ENCODE data around the gene SH2D4B. TPM values are rescaled to one million over a fixed set of nuclear protein-coding genes. Genes with fewer than 3 reads are reported as not detected.
"Not testable (repeated sequence)": the region's sequence is repeated elsewhere in the genome, so short reads cannot be mapped to it uniquely, and the experiment has no call there.

SH2D4B gene
- total and polyA plus RNA-seq, 2 of the 13 experiments (the other 11 are each of a cell fraction or from before 2014, with no cell fraction given) = not detected

GRCh38 chr10:80543319-80543672, 5.6 kb downstream of the SH2D4B start:
- H3K4me2 ChIP-seq (ENCODE audit: low read depth, low read length); H3K9me3 ChIP-seq (ENCODE audit: low read length); ATAC-seq; H2AFZ ChIP-seq (ENCODE audit: low read length); POLR2A ChIA-PET; H3K4me3 ChIP-seq (replicated peaks in 1 of 3; ENCODE audit: insufficient read depth in 1 of 3, low read depth in 2 of 3, low read length in 3 of 3); H4K20me1 ChIP-seq (ENCODE audit: insufficient read depth, low read length); H3K9ac ChIP-seq (ENCODE audit: insufficient read depth, low read depth, low read length); intact Hi-C loops (cut with micrococcal nuclease; ENCODE audit: unreplicated experiment); CTCF ChIA-PET (ENCODE audit: low intra/inter-chr PET ratio, low total read pairs); BruUV-seq (replicated peaks); H3K27ac ChIP-seq (ENCODE audit: extremely low read length, insufficient read depth, low read length); H3K79me2 ChIP-seq (ENCODE audit: insufficient read depth, low read length); FAIRE-seq; H3K36me3 ChIP-seq (replicated peaks in 1 of 2; ENCODE audit: control insufficient read depth in 1 of 2, insufficient read depth in 2 of 2, low read length in 2 of 2); H3K4me1 ChIP-seq (ENCODE audit: insufficient read depth, low read length); DNase-seq (ENCODE audit: low spot score); in situ Hi-C loops (cut with HindIII; ENCODE audit: extremely low pct_ligation_motif_present, low pct_unique_long_range_greater_than_20kb): not testable (repeated sequence)
- H3K27me3 ChIP-seq (ENCODE audit: control insufficient read depth in 1 of 2, insufficient read depth in 2 of 2, low read length in 2 of 2) = peaks cover 5 to 18% of the 10 kb centered on the region in 2 experiments; a peak in 3 of 5 replicates
- 90% methylated on average over 12 of the region's 25 CpGs for WGBS (ENCODE audit: low lambda C conversion rate)

GRCh38 chr10:80544316-80544953, 6.7 kb downstream of the SH2D4B start:
- intact Hi-C loops (cut with micrococcal nuclease; ENCODE audit: unreplicated experiment) (no loop called here), in situ Hi-C loops (cut with HindIII; ENCODE audit: extremely low pct_ligation_motif_present, low pct_unique_long_range_greater_than_20kb) (no loop called here)
- no peak overlapping the region for H2AFZ ChIP-seq (ENCODE audit: low read length)
- WGBS (ENCODE audit: low lambda C conversion rate) = 61% methylated on average over 12 of the region's 12 CpGs
- no peak for FAIRE-seq
- ChIA-PET CTCF (ENCODE audit: low intra/inter-chr PET ratio, low total read pairs) (no interaction called here), POLR2A (no interaction called here)
- no peak overlapping the region for H3K4me3 ChIP-seq (replicated peaks in 1 of 3; ENCODE audit: insufficient read depth in 1 of 3, low read depth in 2 of 3, low read length in 3 of 3)
- no peaks in the 10 kb centered on the region for H3K9me3 ChIP-seq (ENCODE audit: low read length)
- no peak overlapping the region for H3K27ac ChIP-seq (ENCODE audit: extremely low read length, insufficient read depth, low read length)
- no peak for TF ChIP-seq ZNF879 (CRISPR knock-in tag; IDR thresholded peaks at IDR 0.05)
- TF ChIP-seq ZBTB7B (CRISPR knock-in tag; IDR thresholded peaks at IDR 0.05) = no peak
- TF ChIP-seq ZFP1 (CRISPR knock-in tag; IDR thresholded peaks at IDR 0.05) = no peak
- TF ChIP-seq ZNF124 (CRISPR knock-in tag; IDR thresholded peaks at IDR 0.05) = no peak
- no peak for TF ChIP-seq TERF1 (CRISPR knock-in tag; IDR thresholded peaks at IDR 0.05)
- TF ChIP-seq, protein P1, sequence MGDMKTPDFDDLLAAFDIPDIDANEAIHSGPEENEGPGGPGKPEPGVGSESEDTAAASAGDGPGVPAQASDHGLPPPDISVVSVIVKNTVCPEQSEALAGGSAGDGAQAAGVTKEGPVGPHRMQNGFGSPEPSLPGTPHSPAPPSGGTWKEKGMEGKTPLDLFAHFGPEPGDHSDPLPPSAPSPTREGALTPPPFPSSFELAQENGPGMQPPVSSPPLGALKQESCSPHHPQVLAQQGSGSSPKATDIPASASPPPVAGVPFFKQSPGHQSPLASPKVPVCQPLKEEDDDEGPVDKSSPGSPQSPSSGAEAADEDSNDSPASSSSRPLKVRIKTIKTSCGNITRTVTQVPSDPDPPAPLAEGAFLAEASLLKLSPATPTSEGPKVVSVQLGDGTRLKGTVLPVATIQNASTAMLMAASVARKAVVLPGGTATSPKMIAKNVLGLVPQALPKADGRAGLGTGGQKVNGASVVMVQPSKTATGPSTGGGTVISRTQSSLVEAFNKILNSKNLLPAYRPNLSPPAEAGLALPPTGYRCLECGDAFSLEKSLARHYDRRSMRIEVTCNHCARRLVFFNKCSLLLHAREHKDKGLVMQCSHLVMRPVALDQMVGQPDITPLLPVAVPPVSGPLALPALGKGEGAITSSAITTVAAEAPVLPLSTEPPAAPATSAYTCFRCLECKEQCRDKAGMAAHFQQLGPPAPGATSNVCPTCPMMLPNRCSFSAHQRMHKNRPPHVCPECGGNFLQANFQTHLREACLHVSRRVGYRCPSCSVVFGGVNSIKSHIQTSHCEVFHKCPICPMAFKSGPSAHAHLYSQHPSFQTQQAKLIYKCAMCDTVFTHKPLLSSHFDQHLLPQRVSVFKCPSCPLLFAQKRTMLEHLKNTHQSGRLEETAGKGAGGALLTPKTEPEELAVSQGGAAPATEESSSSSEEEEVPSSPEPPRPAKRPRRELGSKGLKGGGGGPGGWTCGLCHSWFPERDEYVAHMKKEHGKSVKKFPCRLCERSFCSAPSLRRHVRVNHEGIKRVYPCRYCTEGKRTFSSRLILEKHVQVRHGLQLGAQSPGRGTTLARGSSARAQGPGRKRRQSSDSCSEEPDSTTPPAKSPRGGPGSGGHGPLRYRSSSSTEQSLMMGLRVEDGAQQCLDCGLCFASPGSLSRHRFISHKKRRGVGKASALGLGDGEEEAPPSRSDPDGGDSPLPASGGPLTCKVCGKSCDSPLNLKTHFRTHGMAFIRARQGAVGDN (CRISPR knock-in tag; IDR thresholded peaks at IDR 0.05) = no peak
- no peak for TF ChIP-seq KDM3A (CRISPR knock-in tag; IDR thresholded peaks at IDR 0.05; ENCODE audit: low read depth)
- TF ChIP-seq NCOA5 (CRISPR knock-in tag; IDR thresholded peaks at IDR 0.05) = no peak
- BruUV-seq (replicated peaks) = no TSS peak
- no peak for ATAC-seq
- no peak overlapping the region for H3K4me2 ChIP-seq (ENCODE audit: low read depth, low read length)
- H4K20me1 ChIP-seq (ENCODE audit: insufficient read depth, low read length) = no peaks in the 10 kb centered on the region
- H3K27me3 ChIP-seq (ENCODE audit: control insufficient read depth in 1 of 2, insufficient read depth in 2 of 2, low read length in 2 of 2) = peaks cover 4 to 11% of the 10 kb centered on the region in 2 experiments; a peak in 3 of 5 replicates
- DNase-seq (ENCODE audit: low spot score) = no peak
- H3K79me2 ChIP-seq (ENCODE audit: insufficient read depth, low read length) = no peaks in the 10 kb centered on the region
- H3K36me3 ChIP-seq (replicated peaks in 1 of 2; ENCODE audit: control insufficient read depth in 1 of 2, insufficient read depth in 2 of 2, low read length in 2 of 2) = no peaks in the 10 kb centered on the region
- no peaks in the 10 kb centered on the region for H3K4me1 ChIP-seq (ENCODE audit: insufficient read depth, low read length)
- no peak overlapping the region for H3K9ac ChIP-seq (ENCODE audit: insufficient read depth, low read depth, low read length)

Measured in HepG2 (cell line).